GM23248 (cell line): Measurements from ENCODE around the gene SLC44A5. TPM values are rescaled to one million over a fixed set of nuclear protein-coding genes. Genes with fewer than 3 reads are reported as not detected.

Source experiments
- DNase-seq: peaks from one replicate; pipeline ENCODE4 v3.0.0-alpha.2; 2015
- H2AFZ ChIP-seq: fragments of 200-600 bp; sonication (generic); 2 replicates; pipeline ENCODE4 v1.6.1; 2016; ENCODE audit warnings: antibody characterized with exemption
- H3F3A ChIP-seq: fragments of 200-600 bp; sonication (generic); 2 replicates; pipeline ENCODE4 v1.6.1; 2016; ENCODE audit warnings: mild to moderate bottlenecking, antibody characterized with exemption, mixed run types; ENCODE audit not compliant: insufficient read depth
- H3K27ac ChIP-seq: fragments of 200-600 bp; sonication (generic); 2 replicates; pipeline ENCODE4 v1.5.1; 2016; ENCODE audit warnings: mild to moderate bottlenecking
- H3K27me3 ChIP-seq: fragments of 200-600 bp; sonication (generic); replicated peaks from 2 replicates; pipeline ENCODE4 v1.6.1; 2016; ENCODE audit warnings: mild to moderate bottlenecking; ENCODE audit not compliant: insufficient read depth
- H3K36me3 ChIP-seq: fragments of 200-600 bp; sonication (generic); 2 replicates; pipeline ENCODE4 v1.6.1; 2016; ENCODE audit warnings: low read depth, mild to moderate bottlenecking
- H3K4me1 ChIP-seq: fragments of 200-600 bp; sonication (generic); 2 replicates; pipeline ENCODE4 v1.6.1; 2016; ENCODE audit warnings: mild to moderate bottlenecking; ENCODE audit not compliant: insufficient read depth
- H3K4me2 ChIP-seq: fragments of 200-600 bp; sonication (generic); one replicate; pipeline ENCODE4 v1.6.1; 2016; ENCODE audit warnings: mild to moderate bottlenecking; ENCODE audit not compliant: unreplicated experiment
- H3K4me3 ChIP-seq: fragments of 200-600 bp; sonication (generic); 2 replicates; pipeline ENCODE4 v1.5.1; 2016; ENCODE audit warnings: mild to moderate bottlenecking
- H3K79me2 ChIP-seq: fragments of 200-600 bp; sonication (generic); 2 replicates; pipeline ENCODE4 v1.6.1; 2016; ENCODE audit warnings: mild to moderate bottlenecking; ENCODE audit not compliant: insufficient read depth
- H3K9ac ChIP-seq: fragments of 200-600 bp; sonication (generic); 2 replicates; pipeline ENCODE4 v1.6.1; 2016; ENCODE audit warnings: mild to moderate bottlenecking
- H3K9me2 ChIP-seq: fragments of 200-600 bp; sonication (generic); 2 replicates; pipeline ENCODE4 v1.6.1; 2016; ENCODE audit warnings: mixed run types, mild to moderate bottlenecking, moderate library complexity; ENCODE audit not compliant: insufficient read depth
- H3K9me3 ChIP-seq: fragments of 200-600 bp; sonication (generic); one replicate; pipeline ENCODE4 v1.6.1; 2017; ENCODE audit warnings: low read depth
- H4K20me1 ChIP-seq: fragments of 200-600 bp; sonication (generic); 2 replicates; pipeline ENCODE4 v1.6.0; 2016; ENCODE audit not compliant: insufficient read depth
- EZH2 ChIP-seq: fragments of 200-600 bp; sonication (generic); IDR thresholded peaks from 2 replicates; pipeline ENCODE4 v1.6.1; 2018; ENCODE audit warnings: antibody characterized with exemption, mild to moderate bottlenecking; ENCODE audit not compliant: insufficient read depth, poor library complexity, severe bottlenecking
- EZH2phosphoT487 ChIP-seq: fragments of 200-600 bp; sonication (generic); IDR thresholded peaks from 2 replicates; pipeline ENCODE4 v1.6.1; 2018; ENCODE audit warnings: antibody characterized with exemption, moderate library complexity, mild to moderate bottlenecking, low read depth; ENCODE audit not compliant: insufficient read depth
- WGBS, 2 experiments: methylation state at CpG; one replicate each; pipeline ENCODE4 v1.1.6; 2015 to 2017; ENCODE audit warnings: low lambda C conversion rate in 2 of 2, low coverage in 1 of 2; ENCODE audit errors: missing lambda C conversion rate in 2 of 2; 5-methylcytosine and 5-hydroxymethylcytosine counted together
- in situ Hi-C: fragments of 300-500 bp; cut with MboI; formaldehyde crosslinking; loops from 2 replicates; pipeline ENCODE4 v1.15.0; 2020
- polyA plus RNA-seq: library from polyadenylated mRNA; unstranded; fragments of >200 nt; fragmentation: Nextera tagmentation; extraction: Ambion mirVana; gene quantifications from 2 replicates; pipeline ENCODE4 v1.2.1, GENCODE V29; 2016
- total RNA-seq: library from RNA; depleted of rRNA; stranded (reverse); fragments of >200 nt; shearing (Covaris generic); gene quantifications from 2 replicates; pipeline ENCODE4 v1.2.3, GENCODE V29; 2014

SLC44A5 gene
- total and polyA plus RNA-seq, 2 experiments from 2014 or later, result not detected

GRCh38 chr1:75519651-75520427, 91.1 kb downstream of the SLC44A5 start:
- in situ Hi-C loops, result no loop called here
- Histone ChIP-seq H3K4me1 (no peaks in the 10 kb centered on the region), H3K4me3 (no peak overlapping the region), H3K4me2 (no peak overlapping the region), H3K9me2 (no peaks in the 10 kb centered on the region), H2AFZ (no peak overlapping the region), H3K9me3 (no peaks in the 10 kb centered on the region), H3K9ac (no peak overlapping the region), H3K36me3 (no peaks in the 10 kb centered on the region), H3K27me3 (no peaks in the 10 kb centered on the region), H4K20me1 (no peaks in the 10 kb centered on the region), H3F3A (no peaks in the 10 kb centered on the region), H3K79me2 (no peaks in the 10 kb centered on the region), H3K27ac (no peak overlapping the region)
- DNase-seq, result no peak
- WGBS, 2 experiments, result 0 to 7% methylated on average over 1 of the region's 1 CpG
- TF ChIP-seq EZH2phosphoT487 (no peak), EZH2 (no peak)

- in situ Hi-C loops, result no loop called here
- no peak for DNase-seq
- WGBS, 2 experiments, result 17 to 21% methylated on average over 2 of the region's 2 CpGs
- H3K4me1 ChIP-seq, result no peaks in the 10 kb centered on the region
- no peaks in the 10 kb centered on the region for H3K36me3 ChIP-seq
- no peak overlapping the region for H3K9ac ChIP-seq
- no peak overlapping the region for H3K4me3 ChIP-seq
- H3K9me3 ChIP-seq, result no peaks in the 10 kb centered on the region
- H3K79me2 ChIP-seq, result no peaks in the 10 kb centered on the region
- no peaks in the 10 kb centered on the region for H3K9me2 ChIP-seq
- TF ChIP-seq EZH2 (no peak), EZH2phosphoT487 (no peak)
- no peak overlapping the region for H2AFZ ChIP-seq
- H3F3A ChIP-seq, result no peaks in the 10 kb centered on the region
- no peak overlapping the region for H3K4me2 ChIP-seq
- H3K27ac ChIP-seq, result no peak overlapping the region
- H3K27me3 ChIP-seq, result no peaks in the 10 kb centered on the region
- no peaks in the 10 kb centered on the region for H4K20me1 ChIP-seq
Observed at GRCh38 chr1:75518686-75519085, 92.2 kb downstream of the SLC44A5 start.

DNA sequence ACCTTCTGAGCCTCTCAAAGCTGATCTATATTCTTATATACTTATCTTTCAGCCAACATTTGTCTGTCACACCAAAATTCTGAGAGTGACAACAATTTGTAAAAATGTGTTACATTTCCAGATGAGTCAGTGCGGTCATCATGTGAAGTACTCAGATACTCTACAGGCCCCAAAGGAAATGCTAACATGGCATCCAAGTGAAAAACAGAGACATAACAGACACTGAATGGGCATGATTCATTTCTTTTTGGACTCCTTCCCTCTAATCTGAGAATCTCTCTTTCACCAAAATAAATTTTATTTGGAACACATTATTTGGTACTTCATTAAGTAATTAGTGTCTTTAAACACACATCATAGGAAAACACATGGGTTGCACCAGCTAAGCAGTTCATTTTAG, 96.6 kb downstream of the SLC44A5 start:
- H3K4me1 ChIP-seq, result no peaks in the 10 kb centered on the region
- H3K27ac ChIP-seq, result no peak overlapping the region
- H3K79me2 ChIP-seq, result no peaks in the 10 kb centered on the region
- H4K20me1 ChIP-seq, result no peaks in the 10 kb centered on the region
- no peak overlapping the region for H2AFZ ChIP-seq
- no peaks in the 10 kb centered on the region for H3F3A ChIP-seq
- H3K9ac ChIP-seq, result no peak overlapping the region
- no peaks in the 10 kb centered on the region for H3K9me3 ChIP-seq
- TF ChIP-seq EZH2phosphoT487, result no peak
- no peak for TF ChIP-seq EZH2
- in situ Hi-C loops, result no loop called here
- peak; percentile 0 for DNase-seq
- H3K36me3 ChIP-seq, result no peaks in the 10 kb centered on the region
- H3K9me2 ChIP-seq, result no peaks in the 10 kb centered on the region
- H3K27me3 ChIP-seq, result no peaks in the 10 kb centered on the region
- H3K4me3 ChIP-seq, result no peak overlapping the region
- WGBS, 2 experiments, result 33 to 59% methylated on average over 1 of the region's 1 CpG
- H3K4me2 ChIP-seq, result no peak overlapping the region

- no peaks in the 10 kb centered on the region for H3F3A ChIP-seq
- H3K27me3 ChIP-seq, result no peaks in the 10 kb centered on the region
- no peaks in the 10 kb centered on the region for H3K9me2 ChIP-seq
- H3K4me3 ChIP-seq, result no peak overlapping the region
- no peaks in the 10 kb centered on the region for H3K4me1 ChIP-seq
- no peak overlapping the region for H3K4me2 ChIP-seq
- H3K9ac ChIP-seq, result no peak overlapping the region
- H3K27ac ChIP-seq, result no peak overlapping the region
- no peak overlapping the region for H2AFZ ChIP-seq
- 14 to 19% methylated on average over 1 of the region's 1 CpG for WGBS, 2 experiments
- H3K36me3 ChIP-seq, result no peaks in the 10 kb centered on the region
- no peaks in the 10 kb centered on the region for H4K20me1 ChIP-seq
- TF ChIP-seq EZH2phosphoT487 (no peak), EZH2 (no peak)
- H3K9me3 ChIP-seq, result no peaks in the 10 kb centered on the region
- in situ Hi-C loops, result no loop called here
- DNase-seq, result no peak
- H3K79me2 ChIP-seq, result no peaks in the 10 kb centered on the region
Observed at GRCh38 chr1:75506976-75507375, 103.9 kb downstream of the SLC44A5 start.
